H1 (cell line): ENCODE results near the gene IQGAP3. TPM values are rescaled to one million over a fixed set of nuclear protein-coding genes. Genes with fewer than 3 reads are reported as not detected.
A peak's percentile ranks its signal among the peaks of the same experiment; 100 is the strongest.

Experiments used
- CTCF ChIA-PET: fragments of 300-600 bp; sonication (Branson Sonifier 250); formaldehyde crosslinking; loops from one replicate; lab custom pipeline; 2021; ENCODE audit not compliant: partially characterized antibody; lab: Charles Lee
- POLR2A ChIA-PET: fragments of 300-600 bp; sonication (Branson Sonifier 250); formaldehyde crosslinking; loops from one replicate; lab custom pipeline; 2021; ENCODE audit warnings: inconsistent platforms; ENCODE audit not compliant: partially characterized antibody; lab: Charles Lee
- DNase-seq, 2 experiments: peaks; one replicate each; pipeline versions ENCODE4 v3.0.0 to v3.0.0-alpha.2; 2010 to 2022; ENCODE audit warnings: low spot score in 2 of 2, low read depth in 1 of 2, mixed read lengths in 1 of 2
- FAIRE-seq: peaks from 2 replicates; lab custom pipeline; 2011; peaks lifted over from hg19 to GRCh38; lab: Jason Lieb, UNC
- H2AFZ ChIP-seq: 2 replicates; pipeline ENCODE4 v1.8.1; 2012; ENCODE audit warnings: low read length, inconsistent platforms
- H2AK5ac ChIP-seq: 2 replicates; pipeline ENCODE4 v1.6.1; 2013; ENCODE audit warnings: low read depth, low read length
- H2BK120ac ChIP-seq: replicated peaks from 2 replicates; pipeline ENCODE3; 2013; ENCODE audit warnings: low read depth, low read length, inconsistent platforms
- H2BK12ac ChIP-seq: 2 replicates; pipeline ENCODE4 v1.6.1; 2013; ENCODE audit warnings: low read depth, low read length
- H2BK15ac ChIP-seq: 2 replicates; pipeline ENCODE4 v1.6.1; 2013; ENCODE audit warnings: low read length
- H2BK20ac ChIP-seq: 2 replicates; pipeline ENCODE4 v1.6.1; 2013; ENCODE audit warnings: low read length
- H2BK5ac ChIP-seq: 2 replicates; pipeline ENCODE4 v1.6.1; 2013; ENCODE audit warnings: low read depth, low read length
- H3K14ac ChIP-seq: 2 replicates; pipeline ENCODE4 v1.6.1; 2013; ENCODE audit warnings: inconsistent platforms; ENCODE audit not compliant: insufficient read length
- H3K18ac ChIP-seq: 2 replicates; pipeline ENCODE4 v1.6.1; 2013; ENCODE audit warnings: low read length; ENCODE audit errors: extremely low read depth
- H3K23ac ChIP-seq: 2 replicates; pipeline ENCODE4 v1.6.1; 2013; ENCODE audit warnings: inconsistent platforms; ENCODE audit not compliant: insufficient read length
- H3K23me2 ChIP-seq: 2 replicates; pipeline ENCODE4 v1.6.1; 2013; ENCODE audit warnings: low read depth, low read length
- H3K27ac ChIP-seq: 2 replicates; pipeline ENCODE4 v1.6.1; 2011; ENCODE audit warnings: low read depth, low read length, inconsistent platforms
- H3K27me3 ChIP-seq, 4 experiments: replicated peaks in 1 of 4; 1 replicate in 1 of 4; 2 replicates in 3 of 4; pipeline versions ENCODE4 v1.6.1 to v1.8.1; 2011 to 2013; ENCODE audit warnings: low read length in 3 of 4, mild to moderate bottlenecking in 3 of 4, inconsistent platforms in 2 of 4, mixed read lengths in 2 of 4, moderate library complexity in 1 of 4; ENCODE audit not compliant: control insufficient read depth in 3 of 4, insufficient read depth in 3 of 4; ENCODE audit errors: extremely low read depth in 1 of 4
- H3K36me3 ChIP-seq, 4 experiments: 2 replicates each; pipeline versions ENCODE4 v1.6.1 to v1.8.1; 2011 to 2013; ENCODE audit warnings: mild to moderate bottlenecking in 4 of 4, low read length in 3 of 4, moderate library complexity in 2 of 4, control low read depth in 1 of 4, inconsistent platforms in 1 of 4; ENCODE audit not compliant: insufficient read depth in 4 of 4, control insufficient read depth in 2 of 4
- H3K4ac ChIP-seq: replicated peaks from 2 replicates; pipeline ENCODE3; 2013; ENCODE audit warnings: low read length, low read depth, mixed read lengths, inconsistent platforms; ENCODE audit not compliant: insufficient read length
- H3K4me1 ChIP-seq, 4 experiments: replicated peaks in 1 of 4; 1 replicate in 1 of 4; 2 replicates in 3 of 4; pipeline versions ENCODE4 v1.6.1 to v1.8.1; 2011 to 2013; ENCODE audit warnings: low read length in 3 of 4, inconsistent platforms in 2 of 4, mixed read lengths in 1 of 4; ENCODE audit not compliant: insufficient read depth in 4 of 4, control insufficient read depth in 3 of 4
- H3K4me2 ChIP-seq, 2 experiments: 2 replicates each; pipeline versions ENCODE4 v1.6.1 to v1.8.1; 2011 to 2013; ENCODE audit warnings: low read depth in 2 of 2, low read length in 2 of 2, control low read depth in 1 of 2, inconsistent platforms in 1 of 2, mild to moderate bottlenecking in 1 of 2; ENCODE audit not compliant: insufficient read depth in 1 of 2
- H3K4me3 ChIP-seq, 4 experiments: fragments of 200-600, 300-600 bp in 1 of 4; sonication (generic), shearing (Covaris generic), sonication (Bioruptor Twin) in 1 of 4; 2 replicates each; pipeline versions ENCODE4 v1.5.1 to v1.8.1; 2011 to 2016; ENCODE audit warnings: low read length in 4 of 4, low read depth in 3 of 4, control low read depth in 2 of 4, inconsistent platforms in 2 of 4, mild to moderate bottlenecking in 2 of 4, mixed read lengths in 1 of 4, moderate library complexity in 1 of 4; ENCODE audit not compliant: insufficient read depth in 2 of 4; ENCODE audit errors: extremely low read depth in 1 of 4
- H3K56ac ChIP-seq: replicated peaks from 2 replicates; pipeline ENCODE3; 2013; ENCODE audit warnings: low read depth, mild to moderate bottlenecking, mixed read lengths, low read length, inconsistent platforms; ENCODE audit not compliant: insufficient read length
- H3K79me1 ChIP-seq: 2 replicates; pipeline ENCODE4 v1.6.1; 2013; ENCODE audit warnings: low read depth, low read length, control low read depth
- H3K79me2 ChIP-seq, 2 experiments: 2 replicates each; pipeline versions ENCODE4 v1.6.1 to v1.8.1; 2012 to 2013; ENCODE audit warnings: low read length in 2 of 2, mild to moderate bottlenecking in 2 of 2, inconsistent platforms in 1 of 2; ENCODE audit not compliant: insufficient read depth in 2 of 2, control insufficient read depth in 1 of 2
- H3K9ac ChIP-seq, 4 experiments: replicated peaks in 1 of 4; 1 replicate in 1 of 4; 2 replicates in 3 of 4; pipeline versions ENCODE4 v1.6.1 to v1.8.1; 2011 to 2013; ENCODE audit warnings: low read depth in 3 of 4, low read length in 3 of 4, control low read depth in 2 of 4, mild to moderate bottlenecking in 2 of 4, moderate library complexity in 2 of 4, inconsistent platforms in 1 of 4; ENCODE audit errors: extremely low read depth in 1 of 4
- H3K9me3 ChIP-seq, 2 experiments: 2 replicates each; pipeline versions ENCODE4 v1.6.1 to v1.8.1; 2012 to 2013; ENCODE audit warnings: mild to moderate bottlenecking in 2 of 2, moderate library complexity in 2 of 2, control low read depth in 1 of 2, inconsistent platforms in 1 of 2, low read depth in 1 of 2, low read length in 1 of 2, mixed read lengths in 1 of 2; ENCODE audit not compliant: insufficient read depth in 2 of 2
- H4K20me1 ChIP-seq, 2 experiments: replicated peaks in 1 of 2; 2 replicates each; pipeline versions ENCODE3 to v1.8.1; 2011 to 2013; ENCODE audit warnings: inconsistent platforms in 2 of 2, low read length in 2 of 2, mild to moderate bottlenecking in 1 of 2; ENCODE audit not compliant: insufficient read depth in 2 of 2, control insufficient read depth in 1 of 2
- H4K5ac ChIP-seq: 2 replicates; pipeline ENCODE4 v1.6.1; 2013; ENCODE audit warnings: low read length, low read depth, mixed read lengths, inconsistent platforms; ENCODE audit not compliant: insufficient read length
- H4K8ac ChIP-seq: 2 replicates; pipeline ENCODE4 v1.8.0; 2013; ENCODE audit warnings: mild to moderate bottlenecking, moderate library complexity, low read length, inconsistent platforms; ENCODE audit not compliant: insufficient read depth; ENCODE audit errors: extremely low read depth
- H4K91ac ChIP-seq: replicated peaks from 2 replicates; pipeline ENCODE3; 2013; ENCODE audit warnings: low read length, mixed read lengths, inconsistent platforms; ENCODE audit not compliant: insufficient read length
- BCL11A ChIP-seq, 2 experiments: IDR thresholded peaks; one replicate each; pipeline ENCODE4 v1.6.1; 2011; ENCODE audit warnings: low read depth in 2 of 2, low read length in 2 of 2, mild to moderate bottlenecking in 2 of 2
- polyA plus RNA-seq, 7 experiments: library from polyadenylated mRNA; depleted of rRNA in 3 of 7; stranded (reverse) in 5 of 7; unstranded in 2 of 7; fragments of >200 nt in 5 of 7; fragments of 200-250 nt in 2 of 7; gene quantifications; 1 replicate in 5 of 7; 2 replicates in 1 of 7; 4 replicates in 1 of 7; pipeline versions ENCODE4 v1.2.1 to v1.2.3, GENCODE V29; 2011 to 2013; ENCODE audit warnings: missing spikeins in 2 of 7, mixed read lengths in 2 of 7
- total RNA-seq: library from RNA; stranded (reverse); fragmentation: NEBNext Ultra II Directional; extraction: Animal tissue kit (Norgen Biotek cat#: 25700); gene quantifications from 2 replicates; pipeline ENCODE4 v1.2.1, GENCODE V29; 2021

The IQGAP3 gene
- total and polyA plus RNA-seq, 2 of the 8 experiments (the other 6 are each of a cell fraction or from before 2014, with no cell fraction given) = 14.6 to 22.3 TPM

DNA sequence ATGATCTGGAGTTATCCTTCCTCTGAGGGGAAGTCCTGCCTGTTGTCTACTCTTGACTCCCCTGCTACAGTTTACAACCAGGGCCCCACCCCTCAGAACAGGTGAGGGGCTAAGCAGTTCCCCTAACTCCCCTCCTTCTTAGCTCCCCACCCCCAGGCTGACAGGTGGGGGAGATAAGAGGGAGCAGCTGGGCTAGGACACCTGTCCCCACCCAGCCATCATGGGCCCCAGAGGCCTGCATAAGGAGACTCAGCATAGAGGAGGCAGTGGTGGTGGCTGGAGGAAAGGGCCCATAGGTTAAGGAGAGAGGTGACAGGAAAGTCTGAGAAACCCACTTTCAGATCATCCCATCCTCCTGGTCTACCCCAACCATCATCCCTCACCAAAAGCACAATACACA, 78.6 kb downstream of the IQGAP3 start:
- no peak overlapping the region for H3K4me2 ChIP-seq
- H2BK20ac ChIP-seq = no peak overlapping the region
- H3K79me2 ChIP-seq = peaks cover 12 to 90% of the 10 kb centered on the region in 2 experiments
- POLR2A ChIA-PET = interaction anchor here (1.7 to 16.1 kb wide), 2 partner anchors 9 to 98 kb away, joined by 6 to 166 read pairs; partner anchors contain the start of genes MEF2D and NAXE
- no peak for FAIRE-seq
- no peak overlapping the region for H4K8ac ChIP-seq
- H4K91ac ChIP-seq = no peak overlapping the region
- no peaks in the 10 kb centered on the region; the same call in 1 of the 2 replicates for H3K23me2 ChIP-seq
- H2BK120ac ChIP-seq = no peak overlapping the region
- H3K23ac ChIP-seq = no peak overlapping the region
- H2AFZ ChIP-seq = no peak overlapping the region
- 0 out of 2 replicates have a peak overlapping the region, but pooled peaks have one; percentile 66 for H2BK5ac ChIP-seq
- H3K4ac ChIP-seq = no peak overlapping the region
- peaks cover 31 to 67% (median 49%) of the 10 kb centered on the region in 4 experiments for H3K4me1 ChIP-seq
- no peak for TF ChIP-seq BCL11A (IDR thresholded peaks at IDR 0.05; ENCODE audit: low read depth in 2 of 2, low read length in 2 of 2)
- TF ChIP-seq, all 59 proteins: peak for 0
- Histone ChIP-seq H3K36me3 (no peaks in the 10 kb centered on the region), H3K56ac (no peak overlapping the region), H3K14ac (no peak overlapping the region), H4K20me1 (peaks cover 2 to 12% of the 10 kb centered on the region in 2 experiments), H3K9ac (no peak overlapping the region), H3K4me3 (no peak overlapping the region), H3K27me3 (no peaks in the 10 kb centered on the region), H2BK12ac (no peak overlapping the region), H2BK15ac (no peak overlapping the region), H3K9me3 (no peaks in the 10 kb centered on the region), H3K27ac (no peak overlapping the region), H3K18ac (no peak overlapping the region), H3K79me1 (peaks cover 44% of the 10 kb centered on the region), H2AK5ac (peak overlapping the region; percentile 90), H4K5ac (no peak overlapping the region)
- CTCF ChIA-PET = interaction anchor here (0.6 to 17.4 kb wide), 5 partner anchors 8 to 134 kb away, joined by 3 to 236 read pairs (median 23); partner anchors contain the start of gene MEF2D
- no peak for DNase-seq
